Osteoblast (primary cell): ENCODE data around the gene ATP2C1. TPM values are rescaled to one million over a fixed set of nuclear protein-coding genes. Genes with fewer than 3 reads are reported as not detected.

Experiments used
- DNase-seq: peaks from one replicate; pipeline ENCODE4 v3.0.0; 2011; ENCODE audit warnings: low spot score, mixed read lengths; ENCODE audit not compliant: insufficient read length; ENCODE audit errors: missing footprints
- H2AFZ ChIP-seq: 2 replicates; pipeline ENCODE4 v1.6.0; 2011; ENCODE audit warnings: mild to moderate bottlenecking, low read length
- H3K27ac ChIP-seq: 2 replicates; pipeline ENCODE4 v1.5.1; 2011; ENCODE audit warnings: mild to moderate bottlenecking, low read depth, low read length, moderate library complexity
- H3K27me3 ChIP-seq: 2 replicates; pipeline ENCODE4 v1.6.0; 2012; ENCODE audit warnings: mild to moderate bottlenecking, control low read depth, inconsistent platforms, low read length, moderate library complexity; ENCODE audit not compliant: insufficient read depth
- H3K36me3 ChIP-seq: 2 replicates; pipeline ENCODE4 v1.5.1; 2011; ENCODE audit warnings: mild to moderate bottlenecking, low read length, control low read depth, moderate library complexity; ENCODE audit not compliant: insufficient read depth
- H3K4me1 ChIP-seq: 2 replicates; pipeline ENCODE4 v1.5.1; 2011; ENCODE audit warnings: mild to moderate bottlenecking, low read length, control low read depth, moderate library complexity; ENCODE audit not compliant: insufficient read depth
- H3K4me2 ChIP-seq: 2 replicates; pipeline ENCODE4 v1.6.0; 2011; ENCODE audit warnings: mild to moderate bottlenecking, low read length; ENCODE audit not compliant: insufficient read depth
- H3K4me3 ChIP-seq: fragments of 200-600 bp; sonication (generic); 3 replicates; pipeline ENCODE4 v1.5.1; 2012; ENCODE audit warnings: mild to moderate bottlenecking, low read length, inconsistent platforms; ENCODE audit not compliant: insufficient read depth
- H3K79me2 ChIP-seq: 2 replicates; pipeline ENCODE4 v1.6.0; 2012; ENCODE audit warnings: mild to moderate bottlenecking, low read length, control low read depth, inconsistent platforms; ENCODE audit not compliant: insufficient read depth
- H3K9me3 ChIP-seq: 2 replicates; pipeline ENCODE4 v1.5.1; 2011; ENCODE audit warnings: low read depth, low read length, control low read depth
- H4K20me1 ChIP-seq: 2 replicates; pipeline ENCODE4 v1.6.0; 2012; ENCODE audit warnings: mild to moderate bottlenecking, low read length, control low read depth; ENCODE audit not compliant: insufficient read depth
- total RNA-seq: library from RNA; depleted of rRNA; stranded (reverse); fragments of >200 nt; gene quantifications from 2 replicates; pipeline ENCODE4 v1.2.3, GENCODE V29; 2012
- TF ChIP-seq, protein P1 (sequence below): IDR thresholded peaks from 2 replicates; pipeline ENCODE4 v1.5.1; 2011; ENCODE audit warnings: mild to moderate bottlenecking, low read depth, low read length, moderate library complexity; ENCODE audit errors: extremely low read depth

Gene ATP2C1, protein sequence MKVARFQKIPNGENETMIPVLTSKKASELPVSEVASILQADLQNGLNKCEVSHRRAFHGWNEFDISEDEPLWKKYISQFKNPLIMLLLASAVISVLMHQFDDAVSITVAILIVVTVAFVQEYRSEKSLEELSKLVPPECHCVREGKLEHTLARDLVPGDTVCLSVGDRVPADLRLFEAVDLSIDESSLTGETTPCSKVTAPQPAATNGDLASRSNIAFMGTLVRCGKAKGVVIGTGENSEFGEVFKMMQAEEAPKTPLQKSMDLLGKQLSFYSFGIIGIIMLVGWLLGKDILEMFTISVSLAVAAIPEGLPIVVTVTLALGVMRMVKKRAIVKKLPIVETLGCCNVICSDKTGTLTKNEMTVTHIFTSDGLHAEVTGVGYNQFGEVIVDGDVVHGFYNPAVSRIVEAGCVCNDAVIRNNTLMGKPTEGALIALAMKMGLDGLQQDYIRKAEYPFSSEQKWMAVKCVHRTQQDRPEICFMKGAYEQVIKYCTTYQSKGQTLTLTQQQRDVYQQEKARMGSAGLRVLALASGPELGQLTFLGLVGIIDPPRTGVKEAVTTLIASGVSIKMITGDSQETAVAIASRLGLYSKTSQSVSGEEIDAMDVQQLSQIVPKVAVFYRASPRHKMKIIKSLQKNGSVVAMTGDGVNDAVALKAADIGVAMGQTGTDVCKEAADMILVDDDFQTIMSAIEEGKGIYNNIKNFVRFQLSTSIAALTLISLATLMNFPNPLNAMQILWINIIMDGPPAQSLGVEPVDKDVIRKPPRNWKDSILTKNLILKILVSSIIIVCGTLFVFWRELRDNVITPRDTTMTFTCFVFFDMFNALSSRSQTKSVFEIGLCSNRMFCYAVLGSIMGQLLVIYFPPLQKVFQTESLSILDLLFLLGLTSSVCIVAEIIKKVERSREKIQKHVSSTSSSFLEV
- total RNA-seq = 97.5 and 99.5 TPM in 2 replicates

DNA sequence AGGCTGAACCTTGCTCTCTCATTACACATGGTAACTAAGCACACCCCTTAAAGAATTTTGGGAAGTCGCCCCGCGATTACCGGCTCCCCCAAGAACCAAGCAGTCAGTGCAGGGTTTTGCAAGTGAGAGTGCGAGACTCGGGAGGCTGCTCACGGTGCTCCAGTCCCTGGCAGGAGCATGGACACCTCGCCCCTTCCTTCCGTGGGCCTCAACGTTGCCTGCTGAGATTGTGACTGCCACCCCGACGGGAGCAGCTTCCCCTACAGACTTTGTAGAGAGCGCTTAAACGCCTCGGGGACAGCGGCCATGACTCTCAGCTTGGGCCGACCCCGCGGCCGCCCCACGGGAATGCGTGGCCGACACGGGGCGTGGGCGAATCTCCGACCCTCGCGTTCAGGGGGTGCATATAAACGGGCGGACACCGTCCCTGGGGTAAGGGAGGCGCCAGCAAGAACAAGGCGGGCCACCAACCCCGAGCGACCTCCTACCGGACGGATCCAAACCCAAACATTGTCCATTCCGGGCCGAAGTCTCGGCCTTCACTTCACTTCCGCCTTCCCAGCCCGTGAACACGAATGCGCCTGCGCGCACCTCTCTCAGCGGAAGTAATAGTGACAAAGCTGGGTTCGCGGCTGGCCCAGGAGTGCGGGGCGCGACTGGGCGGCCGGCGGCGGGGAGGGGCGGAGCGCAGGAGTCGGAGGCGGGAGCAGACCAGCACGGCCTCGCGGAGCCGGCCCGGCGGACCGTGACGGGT, at the start of gene ATP2C1:
ATP2C1 (plus strand) TSS at position 709 of the 754 bp plus-strand sequence. CDS start 686 bp downstream, outside the sequence.
- H3K4me1 ChIP-seq = peaks cover 26% of the 10 kb centered on the region
- peak; percentile 98 for DNase-seq
- H3K4me2 ChIP-seq = peak within 1 kb of the TSS; percentile 99
- H3K79me2 ChIP-seq = peaks cover 46% of the 10 kb centered on the region
- H2AFZ ChIP-seq = peak within 1 kb of the TSS; percentile 99
- no peaks in the 10 kb centered on the region for H3K9me3 ChIP-seq
- peak within 1 kb of the TSS; percentile 88 for H3K27ac ChIP-seq
- no peaks in the 10 kb centered on the region for H3K27me3 ChIP-seq
- H3K4me3 ChIP-seq = peak within 1 kb of the TSS; percentile 96
- no peaks in the 10 kb centered on the region for H3K36me3 ChIP-seq
- H4K20me1 ChIP-seq = peaks cover 24% of the 10 kb centered on the region
- TF ChIP-seq, protein P1, sequence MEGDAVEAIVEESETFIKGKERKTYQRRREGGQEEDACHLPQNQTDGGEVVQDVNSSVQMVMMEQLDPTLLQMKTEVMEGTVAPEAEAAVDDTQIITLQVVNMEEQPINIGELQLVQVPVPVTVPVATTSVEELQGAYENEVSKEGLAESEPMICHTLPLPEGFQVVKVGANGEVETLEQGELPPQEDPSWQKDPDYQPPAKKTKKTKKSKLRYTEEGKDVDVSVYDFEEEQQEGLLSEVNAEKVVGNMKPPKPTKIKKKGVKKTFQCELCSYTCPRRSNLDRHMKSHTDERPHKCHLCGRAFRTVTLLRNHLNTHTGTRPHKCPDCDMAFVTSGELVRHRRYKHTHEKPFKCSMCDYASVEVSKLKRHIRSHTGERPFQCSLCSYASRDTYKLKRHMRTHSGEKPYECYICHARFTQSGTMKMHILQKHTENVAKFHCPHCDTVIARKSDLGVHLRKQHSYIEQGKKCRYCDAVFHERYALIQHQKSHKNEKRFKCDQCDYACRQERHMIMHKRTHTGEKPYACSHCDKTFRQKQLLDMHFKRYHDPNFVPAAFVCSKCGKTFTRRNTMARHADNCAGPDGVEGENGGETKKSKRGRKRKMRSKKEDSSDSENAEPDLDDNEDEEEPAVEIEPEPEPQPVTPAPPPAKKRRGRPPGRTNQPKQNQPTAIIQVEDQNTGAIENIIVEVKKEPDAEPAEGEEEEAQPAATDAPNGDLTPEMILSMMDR = no peak

DNA sequence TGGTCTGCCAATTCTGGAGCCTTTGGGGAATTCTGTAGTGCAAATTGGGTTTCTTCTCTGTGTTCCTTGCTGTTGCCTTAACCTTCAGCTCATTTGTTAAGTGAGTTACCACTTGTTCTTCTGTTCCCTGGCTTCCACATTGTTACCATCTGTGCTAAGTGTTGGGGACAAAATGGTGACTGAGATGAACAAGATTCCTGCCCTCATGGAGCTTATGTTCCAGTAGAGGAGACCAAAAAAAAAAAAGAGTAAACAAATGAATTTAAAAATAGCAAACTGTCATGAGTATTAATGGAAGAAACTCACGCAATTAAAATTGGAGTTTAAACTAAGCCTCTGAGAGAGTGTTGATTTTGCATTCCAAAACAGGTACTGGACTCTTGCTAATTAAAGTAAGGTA, 49.4 kb upstream of the ATP2C1 start:
- Histone ChIP-seq H2AFZ (no peak overlapping the region), H3K27me3 (no peaks in the 10 kb centered on the region), H4K20me1 (no peaks in the 10 kb centered on the region), H3K36me3 (no peaks in the 10 kb centered on the region), H3K4me3 (no peak overlapping the region), H3K27ac (no peak overlapping the region), H3K9me3 (no peaks in the 10 kb centered on the region), H3K4me2 (no peak overlapping the region), H3K4me1 (no peaks in the 10 kb centered on the region), H3K79me2 (no peaks in the 10 kb centered on the region)
- TF ChIP-seq, protein P1 = no peak
- no peak for DNase-seq

DNA sequence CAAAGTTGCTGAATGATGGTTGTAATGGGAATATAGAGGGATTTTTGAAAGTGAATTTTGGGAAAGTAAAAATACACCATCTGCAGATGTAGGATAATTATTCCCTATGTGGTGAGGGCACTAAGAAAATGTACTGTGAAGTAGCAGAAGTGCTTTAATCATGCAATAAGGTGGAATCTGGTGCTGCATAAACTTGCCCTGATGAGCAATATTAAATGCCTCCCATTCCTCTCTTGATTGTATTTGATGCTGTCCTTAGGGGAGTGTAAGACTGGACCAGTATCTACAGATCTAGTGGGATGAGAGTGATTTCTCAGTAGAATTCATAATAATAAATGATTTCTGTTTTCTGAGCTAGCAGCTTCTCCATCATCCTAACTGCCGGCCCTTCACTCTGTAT, 47.7 kb upstream of the ATP2C1 start:
- Histone ChIP-seq H3K79me2 (no peaks in the 10 kb centered on the region), H3K36me3 (no peaks in the 10 kb centered on the region), H3K4me2 (no peak overlapping the region), H3K27me3 (no peaks in the 10 kb centered on the region), H3K4me3 (no peak overlapping the region), H3K9me3 (no peaks in the 10 kb centered on the region), H3K27ac (no peak overlapping the region), H4K20me1 (no peaks in the 10 kb centered on the region), H2AFZ (no peak overlapping the region), H3K4me1 (no peaks in the 10 kb centered on the region)
- no peak for DNase-seq
- TF ChIP-seq, protein P1 = no peak
